ENCODE data around the gene PLXNC1. TPM values are rescaled to one million over a fixed set of nuclear protein-coding genes. Genes with fewer than 3 reads are reported as not detected.

Gene PLXNC1
- total and polyA plus RNA-seq, 3 donors from 2014 or later, result 36.5 to 201 (median 96.5) TPM

DNA sequence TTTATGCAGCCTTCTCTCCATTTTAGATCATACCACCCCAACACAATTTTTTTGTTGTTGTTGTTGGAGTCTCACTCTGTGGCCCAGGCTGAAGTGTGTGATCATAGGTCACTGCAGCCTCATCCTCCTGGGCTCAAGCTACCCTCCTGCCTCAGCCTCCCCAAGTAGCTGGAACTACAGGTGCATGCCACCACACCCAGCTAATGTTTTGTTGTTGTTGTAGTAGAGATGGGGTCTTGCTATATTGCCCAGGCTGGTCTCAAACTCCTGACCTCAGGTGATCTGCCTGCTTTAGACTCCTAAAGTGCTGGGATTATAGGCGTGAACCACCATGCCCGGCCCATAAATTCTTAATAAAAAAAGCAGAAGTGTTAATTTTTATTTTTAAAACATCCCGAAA, 111.6 kb downstream of the PLXNC1 start:
- Histone ChIP-seq H3K4me1 (peaks cover 55% of the 10 kb centered on the region), H3K27ac (peak overlapping the region in 1 of 2 donors; percentile 90), H3K36me3 (ENCODE audit: low read depth, missing control alignments) (no peaks in the 10 kb centered on the region), H3K4me3 (no peak overlapping the region), H3K27me3 (no peaks in the 10 kb centered on the region), H3K9me3 (no peaks in the 10 kb centered on the region)
- WGBS, 2 donors, result 87 to 98% methylated on average over 3 of the region's 3 CpGs
- intact Hi-C loops (cut with DNase I; ENCODE audit: low total_unique reads), result no loop called here
- no peak for TF ChIP-seq POLR2A (IDR thresholded peaks at IDR 0.05)
- no peak for TF ChIP-seq CTCF (IDR thresholded peaks at IDR 0.05)
- DNase-seq, result no peak

DNA sequence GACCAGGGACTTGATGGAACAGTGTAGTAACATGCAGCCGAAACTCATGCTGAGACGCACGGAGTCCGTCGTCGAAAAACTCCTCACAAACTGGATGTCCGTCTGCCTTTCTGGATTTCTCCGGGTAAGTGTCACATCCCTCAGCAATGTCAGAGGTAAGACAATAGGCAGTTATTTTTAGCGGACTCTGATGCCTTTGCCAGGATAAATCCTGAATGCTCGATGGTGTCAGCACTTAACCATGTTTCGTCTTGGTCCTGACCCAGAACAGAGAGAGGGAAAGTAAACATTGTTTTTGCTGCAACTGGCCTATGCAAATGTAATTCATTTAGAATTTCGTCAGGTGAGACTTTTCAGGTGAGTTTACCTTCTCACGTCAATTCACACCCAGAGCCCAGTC, 112.3 kb downstream of the PLXNC1 start:
- DNase-seq, result no peak
- no peaks in the 10 kb centered on the region for H3K27me3 ChIP-seq
- peaks cover 51% of the 10 kb centered on the region for H3K4me1 ChIP-seq
- H3K4me3 ChIP-seq, result no peak overlapping the region
- H3K27ac ChIP-seq, result peak overlapping the region; percentile 90 to 94
- H3K9me3 ChIP-seq, result no peaks in the 10 kb centered on the region
- intact Hi-C loops (cut with DNase I; ENCODE audit: low total_unique reads), result no loop called here
- 87 to 92% methylated on average over 13 of the region's 13 CpGs for WGBS, 2 donors
- no peaks in the 10 kb centered on the region for H3K36me3 ChIP-seq (ENCODE audit: low read depth, missing control alignments)
- no peak for TF ChIP-seq POLR2A (IDR thresholded peaks at IDR 0.05)
- no peak for TF ChIP-seq CTCF (IDR thresholded peaks at IDR 0.05)

GRCh38 chr12:94261119-94261518, 112.7 kb downstream of the PLXNC1 start:
- Histone ChIP-seq H3K9me3 (no peaks in the 10 kb centered on the region), H3K4me1 (peaks cover 48% of the 10 kb centered on the region), H3K27me3 (no peaks in the 10 kb centered on the region), H3K36me3 (ENCODE audit: low read depth, missing control alignments) (no peaks in the 10 kb centered on the region), H3K27ac (peak overlapping the region; percentile 90 to 94), H3K4me3 (no peak overlapping the region)
- TF ChIP-seq POLR2A (IDR thresholded peaks at IDR 0.05), result no peak
- no peak for TF ChIP-seq CTCF (IDR thresholded peaks at IDR 0.05)
- DNase-seq, result no peak
- intact Hi-C loops (cut with DNase I; ENCODE audit: low total_unique reads), result no loop called here
- 79 to 84% methylated on average over 2 of the region's 2 CpGs for WGBS, 2 donors

DNA sequence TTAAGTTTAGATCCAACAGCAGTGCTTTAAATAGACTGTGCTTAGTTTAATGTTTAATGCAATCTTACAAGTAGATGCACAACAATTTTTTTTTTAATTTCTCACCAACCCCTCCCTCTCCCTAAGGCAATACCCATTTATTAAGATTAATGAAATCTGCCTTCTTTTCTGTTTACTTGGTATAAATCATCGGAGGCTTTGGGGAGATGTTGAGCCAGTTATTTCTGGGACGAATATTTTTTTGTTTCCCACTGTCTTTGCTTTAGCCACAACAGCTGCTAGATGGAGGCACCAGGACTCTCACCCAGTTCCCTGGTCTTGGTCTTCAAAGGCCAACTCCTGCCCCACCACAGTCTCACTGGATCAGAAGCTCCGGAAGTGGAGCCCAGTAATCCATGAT, 113.4 kb downstream of the PLXNC1 start:
- no peak for DNase-seq
- H3K4me1 ChIP-seq, result peaks cover 48% of the 10 kb centered on the region
- TF ChIP-seq POLR2A (IDR thresholded peaks at IDR 0.05) (no peak), CTCF (IDR thresholded peaks at IDR 0.05) (no peak)
- H3K36me3 ChIP-seq (ENCODE audit: low read depth, missing control alignments), result no peaks in the 10 kb centered on the region
- WGBS, 2 donors, result 38 to 42% methylated on average over 3 of the region's 3 CpGs
- H3K27ac ChIP-seq, result peak overlapping the region; percentile 90 to 94
- no peaks in the 10 kb centered on the region for H3K9me3 ChIP-seq
- no peaks in the 10 kb centered on the region for H3K27me3 ChIP-seq
- H3K4me3 ChIP-seq, result peak overlapping the region; percentile 47 to 51
- intact Hi-C loops (cut with DNase I; ENCODE audit: low total_unique reads), result no loop called here

GRCh38 chr12:94262228-94263010, 114.0 kb downstream of the PLXNC1 start:
- Histone ChIP-seq H3K36me3 (ENCODE audit: low read depth, missing control alignments) (no peaks in the 10 kb centered on the region), H3K4me1 (peaks cover 42% of the 10 kb centered on the region), H3K27me3 (no peaks in the 10 kb centered on the region), H3K27ac (peak overlapping the region; percentile 90 to 94), H3K4me3 (peak overlapping the region; percentile 47 to 51), H3K9me3 (no peaks in the 10 kb centered on the region)
- TF ChIP-seq POLR2A (IDR thresholded peaks at IDR 0.05) (no peak), CTCF (IDR thresholded peaks at IDR 0.05) (no peak)
- 16 to 21% methylated on average over 15 to 17 of the region's 17 CpGs for WGBS, 2 donors
- intact Hi-C loops (cut with DNase I; ENCODE audit: low total_unique reads), result no loop called here
- peak; percentile 96 for DNase-seq
